GM19395 (cell line): ENCODE results near the gene PPM1F.

ENCODE experiments used
- ATAC-seq: cut with Tn5 transposase; IDR thresholded peaks from one replicate; pipeline ENCODE4 v1.9.1; 2021; ENCODE audit warnings: mild to moderate bottlenecking, moderate library complexity; ENCODE audit not compliant: unreplicated experiment

The PPM1F gene

GRCh38 chr22:21952586-21953571 is at the start of gene PPM1F:
PPM1F (minus strand) TSS chr22:21952848; CDS start chr22:21946048, 6,800 bp downstream.
- ATAC-seq, result no peak

- no peak for ATAC-seq
Observed at GRCh38 chr22:22001664-22002525, 49.2 kb upstream of the PPM1F start.

- ATAC-seq, result no peak
Observed at GRCh38 chr22:21998595-21999247, 46.1 kb upstream of the PPM1F start.

- no peak for ATAC-seq
Observed at GRCh38 chr22:21996175-21996720, 43.6 kb upstream of the PPM1F start.

GRCh38 chr22:21995660-21996059 is 43.0 kb upstream of the PPM1F start:
- ATAC-seq, result no peak

GRCh38 chr22:21994881-21995444 is 42.3 kb upstream of the PPM1F start:
- no peak for ATAC-seq

GRCh38 chr22:21992593-21993237 is 40.1 kb upstream of the PPM1F start:
- ATAC-seq, result no peak

- no peak for ATAC-seq
Observed at GRCh38 chr22:21991774-21992173, 39.1 kb upstream of the PPM1F start.

- no peak for ATAC-seq
Observed at GRCh38 chr22:21991304-21991596, 38.6 kb upstream of the PPM1F start.

- ATAC-seq, result no peak
Observed at GRCh38 chr22:21990445-21991303, 38.0 kb upstream of the PPM1F start.

GRCh38 chr22:21989049-21989448 is 36.4 kb upstream of the PPM1F start:
- ATAC-seq, result no peak

- no peak for ATAC-seq
Observed at GRCh38 chr22:21985214-21985613, 32.6 kb upstream of the PPM1F start.

GRCh38 chr22:21984793-21985192 is 32.1 kb upstream of the PPM1F start:
- no peak for ATAC-seq

GRCh38 chr22:21982338-21982965 is 29.8 kb upstream of the PPM1F start, which contains the start of gene TOP3B:
TOP3B (minus strand) TSS chr22:21982787; CDS start chr22:21975709, 7,078 bp downstream.
- no peak for ATAC-seq

GRCh38 chr22:21981874-21982273 is 29.2 kb upstream of the PPM1F start:
- ATAC-seq, result no peak

GRCh38 chr22:21980547-21980946 is 27.9 kb upstream of the PPM1F start:
- ATAC-seq, result no peak

- ATAC-seq, result no peak
Observed at GRCh38 chr22:21978564-21979386, 26.1 kb upstream of the PPM1F start.

- ATAC-seq, result no peak
Observed at GRCh38 chr22:21977814-21978213, 25.2 kb upstream of the PPM1F start.
